Stimulated activated CD4-positive, alpha-beta T cell treated with anti-CD3 and anti-CD28 coated beads, Interleukin-4, amount 100 ng/mL, for 4 hours (primary cell): ENCODE measurements around the gene SIGMAR1.

Experiments
- DNase-seq, 2 experiments: peaks; one replicate each; pipeline ENCODE4 v3.0.0-alpha.2; 2020

SIGMAR1 gene

GRCh38 chr9:34600908-34601307 is 36.7 kb downstream of the SIGMAR1 start:
- DNase-seq, result no peak

GRCh38 chr9:34599546-34599945 is 38.0 kb downstream of the SIGMAR1 start:
- no peak for DNase-seq

GRCh38 chr9:34594177-34594576 is 43.4 kb downstream of the SIGMAR1 start:
- DNase-seq, result no peak

GRCh38 chr9:34592895-34593601 is 44.5 kb downstream of the SIGMAR1 start:
- no peak for DNase-seq

- DNase-seq, result no peak
Measured at GRCh38 chr9:34591917-34592866, 45.4 kb downstream of the SIGMAR1 start.

- peak; percentile 60 to 80 for DNase-seq
Measured at GRCh38 chr9:34591248-34591916, 46.2 kb downstream of the SIGMAR1 start.

- DNase-seq, result no peak
Measured at GRCh38 chr9:34590381-34591247, 47.0 kb downstream of the SIGMAR1 start.

GRCh38 chr9:34589636-34590380 is 47.8 kb downstream of the SIGMAR1 start, which contains the start of gene CNTFR:
Gene CNTFR (minus strand): TSS chr9:34589724. CDS start chr9:34568981, 20,743 bp downstream.
- DNase-seq, result peak; percentile 27 to 28

- DNase-seq, result no peak
Measured at GRCh38 chr9:34588671-34589635, 48.6 kb downstream of the SIGMAR1 start.

GRCh38 chr9:34587271-34587670 is 50.3 kb downstream of the SIGMAR1 start:
- DNase-seq, result no peak

GRCh38 chr9:34585946-34586669 is 51.5 kb downstream of the SIGMAR1 start:
- no peak for DNase-seq

- no peak for DNase-seq
Measured at GRCh38 chr9:34584970-34585369, 52.6 kb downstream of the SIGMAR1 start.
